Fibroblast of upper back skin (primary cell): Measurements from ENCODE around the gene GAL3ST1.
"Not testable (repeated sequence)": the region's sequence is repeated elsewhere in the genome, so short reads cannot be mapped to it uniquely, and the experiment has no call there.

Source experiments
- DNase-seq: peaks from one replicate; pipeline ENCODE4 v3.0.0-alpha.2; 2013

The GAL3ST1 gene

DNA sequence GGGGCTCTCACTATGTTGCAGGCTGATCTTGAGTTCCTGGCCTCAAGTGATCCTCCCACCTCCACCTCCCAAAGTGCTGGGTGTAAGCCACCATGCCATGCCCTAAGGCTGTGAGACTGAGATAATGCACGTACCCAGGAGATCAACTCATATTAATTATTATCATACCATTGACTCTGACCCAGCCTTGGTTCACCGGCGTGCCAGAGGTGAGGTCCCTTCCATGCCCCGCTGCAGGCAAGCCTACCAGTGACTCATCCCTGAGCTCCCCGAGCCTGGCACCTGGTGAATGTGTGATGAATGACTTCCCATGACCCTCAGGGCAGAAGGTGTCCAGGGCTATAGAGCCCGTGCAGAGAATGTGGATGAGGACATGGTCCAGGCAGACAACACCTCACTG is 12.1 kb downstream of the GAL3ST1 start:
- no peak for DNase-seq

GRCh38 chr22:30561402-30562189 is 12.9 kb downstream of the GAL3ST1 start:
- DNase-seq, result peak; percentile 6

- not testable (repeated sequence) for DNase-seq
Measured at GRCh38 chr22:30560643-30561202, 13.7 kb downstream of the GAL3ST1 start.

- no peak for DNase-seq
Measured at GRCh38 chr22:30559889-30560288, 14.6 kb downstream of the GAL3ST1 start.

GRCh38 chr22:30557243-30557642 is 17.2 kb downstream of the GAL3ST1 start:
- no peak for DNase-seq

DNA sequence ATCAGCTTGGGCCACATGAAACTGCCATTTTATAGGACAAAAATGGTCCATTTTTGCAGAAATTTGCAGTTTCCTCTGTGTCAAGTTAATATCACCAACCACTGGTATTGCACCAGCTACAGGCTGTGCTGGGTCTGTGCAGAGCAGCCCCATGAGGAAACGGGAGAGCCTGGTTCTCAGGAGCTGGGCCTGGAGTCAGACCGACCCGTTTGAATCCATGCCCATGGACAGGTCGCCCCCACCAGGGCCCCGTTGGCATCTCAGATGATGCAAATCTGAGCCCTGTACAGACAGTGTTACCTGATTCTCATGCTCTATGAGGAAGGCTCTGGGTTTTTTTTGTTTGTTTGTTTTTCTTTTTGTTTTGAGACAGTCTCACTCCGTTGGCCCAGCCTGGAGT is 18.1 kb downstream of the GAL3ST1 start:
- no peak for DNase-seq

GRCh38 chr22:30555282-30556210 is 18.9 kb downstream of the GAL3ST1 start:
- no peak for DNase-seq

- DNase-seq, result no peak
Measured at GRCh38 chr22:30553971-30554370, 20.5 kb downstream of the GAL3ST1 start.

GRCh38 chr22:30552719-30553118 is 21.7 kb downstream of the GAL3ST1 start:
- DNase-seq, result no peak

GRCh38 chr22:30551813-30552212 is 22.7 kb downstream of the GAL3ST1 start:
- not testable (repeated sequence) for DNase-seq

- DNase-seq, result no peak
Measured at GRCh38 chr22:30547188-30547587, 27.3 kb downstream of the GAL3ST1 start.

GRCh38 chr22:30546616-30547015 is 27.8 kb downstream of the GAL3ST1 start, which contains the start of gene SEC14L6:
SEC14L6 (minus strand) TSS chr22:30546741; CDS start chr22:30546682, 59 bp downstream.
- no peak for DNase-seq

DNA sequence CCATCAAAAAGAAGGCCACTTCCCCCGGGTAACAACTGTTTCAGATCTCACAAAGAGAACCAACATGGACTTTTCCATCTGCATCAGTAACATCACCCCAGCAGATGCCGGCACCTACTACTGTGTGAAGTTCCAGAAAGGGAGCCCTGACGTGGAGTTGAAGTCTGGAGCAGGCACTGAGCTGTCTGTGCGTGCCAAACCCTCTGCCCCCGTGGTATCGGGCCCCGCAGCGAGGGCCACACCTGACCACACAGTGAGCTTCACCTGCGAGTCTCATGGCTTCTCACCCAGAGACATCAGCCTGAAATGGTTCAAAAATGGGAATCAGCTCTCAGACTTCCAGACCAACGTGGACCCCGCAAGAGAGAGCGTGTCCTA is 31.7 kb downstream of the GAL3ST1 start:
- no peak for DNase-seq

- no peak for DNase-seq
Measured at GRCh38 chr22:30541961-30542810, 32.3 kb downstream of the GAL3ST1 start.

- DNase-seq, result not testable (repeated sequence)
Measured at GRCh38 chr22:30541511-30541910, 33.0 kb downstream of the GAL3ST1 start.

GRCh38 chr22:30539368-30539767 is 35.1 kb downstream of the GAL3ST1 start:
- DNase-seq, result no peak

DNA sequence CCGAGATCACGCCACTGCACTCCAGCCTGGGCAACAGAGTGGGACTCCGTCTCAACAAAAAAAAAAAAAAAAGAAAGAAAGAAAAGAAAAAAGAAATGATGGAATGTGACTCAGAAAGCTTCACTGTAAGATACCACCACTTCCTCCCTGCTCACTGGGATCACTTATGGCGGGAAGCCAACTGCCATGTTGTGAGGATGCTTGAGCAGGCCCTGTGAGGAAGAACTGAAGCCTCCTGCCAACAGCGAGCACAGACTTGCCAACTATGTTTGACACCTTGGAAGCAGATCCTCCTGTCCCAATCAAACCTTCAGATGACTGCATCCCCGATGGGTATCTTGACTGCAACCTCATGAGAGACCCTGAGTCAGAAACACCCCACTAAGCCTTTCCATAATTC is 36.2 kb downstream of the GAL3ST1 start:
- peak; percentile 48 for DNase-seq

- no peak for DNase-seq
Measured at GRCh38 chr22:30537083-30537731, 37.3 kb downstream of the GAL3ST1 start.

GRCh38 chr22:30535182-30535581 is 39.3 kb downstream of the GAL3ST1 start:
- DNase-seq, result no peak

GRCh38 chr22:30531651-30532608 is 42.5 kb downstream of the GAL3ST1 start:
- no peak for DNase-seq

- no peak for DNase-seq
Measured at GRCh38 chr22:30526656-30527055, 47.8 kb downstream of the GAL3ST1 start.
